Neural crest cell (in vitro differentiated cells): Measurements from ENCODE around the gene SLC5A1. TPM values are rescaled to one million over a fixed set of nuclear protein-coding genes. Genes with fewer than 3 reads are reported as not detected.
"Not testable (repeated sequence)": the region's sequence is repeated elsewhere in the genome, so short reads cannot be mapped to it uniquely, and the experiment has no call there.

ENCODE experiments used
- DNase-seq: peaks from one replicate; pipeline ENCODE4 v3.0.0; 2021; ENCODE audit warnings: low read depth, mixed read lengths, low spot score
- H3K27ac Mint-ChIP-seq: one replicate; pipeline ENCODE4 v1.8.0; 2021; ENCODE audit warnings: mild to moderate bottlenecking, mixed read lengths; ENCODE audit not compliant: unreplicated experiment
- H3K27me3 Mint-ChIP-seq: 2 replicates; pipeline ENCODE4 v1.8.0; 2021; ENCODE audit warnings: low read depth, mild to moderate bottlenecking, mixed read lengths
- H3K36me3 Mint-ChIP-seq: 2 replicates; pipeline ENCODE4 v1.8.0; 2021; ENCODE audit warnings: low read depth, mild to moderate bottlenecking, mixed read lengths
- H3K4me1 Mint-ChIP-seq: 2 replicates; pipeline ENCODE4 v1.8.0; 2021; ENCODE audit warnings: mixed read lengths
- H3K4me3 Mint-ChIP-seq: one replicate; pipeline ENCODE4 v1.8.0; 2021; ENCODE audit warnings: mild to moderate bottlenecking, mixed read lengths
- H3K9me3 Mint-ChIP-seq: 2 replicates; pipeline ENCODE4 v1.8.0; 2021; ENCODE audit warnings: mixed read lengths
- total RNA-seq: library from RNA; stranded (reverse); gene quantifications from 2 replicates; pipeline ENCODE4 v1.2.1, GENCODE V29; 2021
- TF ChIP-seq, protein P1 (sequence below): fragments of 200-600 bp; sonication (generic); conservative IDR thresholded peaks from 2 replicates; pipeline ENCODE4 v1.5.0; 2021; ENCODE audit warnings: antibody characterized with exemption, mild to moderate bottlenecking

SLC5A1 gene
- total RNA-seq, 1 donor from 2014 or later, result not detected

DNA sequence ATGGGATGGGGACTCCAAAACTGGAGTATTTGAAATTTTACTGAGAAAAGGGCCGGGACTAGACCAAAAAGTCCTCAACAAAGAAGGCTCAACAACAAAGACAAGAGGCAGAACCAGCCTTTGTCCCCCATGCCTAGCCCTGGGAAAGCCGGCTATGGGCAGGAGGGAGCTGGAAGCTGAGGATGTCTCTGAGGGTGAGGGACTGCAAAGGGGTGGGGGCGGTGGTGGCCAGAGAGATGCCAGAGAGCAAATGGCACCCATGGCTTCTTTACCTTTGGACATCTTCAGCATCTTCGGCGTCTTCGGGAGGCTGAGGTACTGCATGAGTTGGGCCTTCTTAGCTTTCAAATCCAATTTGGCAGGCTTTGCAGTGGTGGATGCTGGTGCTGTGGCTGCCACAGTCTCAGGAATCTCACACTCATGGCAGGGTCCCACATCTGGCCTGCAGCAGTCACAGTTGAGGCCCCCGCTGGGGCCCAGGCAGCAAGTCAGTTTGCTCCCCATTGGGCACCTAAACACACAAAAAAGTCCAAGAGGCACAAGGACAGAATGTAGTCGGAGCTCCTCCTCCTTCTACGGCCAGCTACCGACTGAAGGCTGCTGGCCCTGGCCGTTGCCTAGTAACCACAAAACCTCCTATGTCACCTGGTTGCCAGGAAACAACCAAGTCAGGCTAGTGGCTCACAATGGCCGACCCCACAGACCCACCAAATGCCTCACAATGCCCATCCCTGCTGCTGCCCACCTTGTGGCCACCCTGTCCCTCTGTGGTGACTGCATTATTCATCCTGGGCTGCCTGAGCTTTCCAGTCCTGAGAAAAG is 115.9 kb downstream of the SLC5A1 start, which contains the start of gene C22orf42:
C22orf42 (minus strand) TSS at position 592 of the 822 bp plus-strand sequence; CDS start at position 504, 88 bp downstream.
- Mint-ChIP-seq H3K27ac (no peak within 1 kb of the TSS), H3K36me3 (no peaks in the 10 kb centered on the region), H3K4me1 (peaks cover 5% of the 10 kb centered on the region), H3K4me3 (no peak within 1 kb of the TSS), H3K9me3 (no peaks in the 10 kb centered on the region), H3K27me3 (peaks cover 31% of the 10 kb centered on the region)
- DNase-seq, result no peak
- TF ChIP-seq, protein P1, sequence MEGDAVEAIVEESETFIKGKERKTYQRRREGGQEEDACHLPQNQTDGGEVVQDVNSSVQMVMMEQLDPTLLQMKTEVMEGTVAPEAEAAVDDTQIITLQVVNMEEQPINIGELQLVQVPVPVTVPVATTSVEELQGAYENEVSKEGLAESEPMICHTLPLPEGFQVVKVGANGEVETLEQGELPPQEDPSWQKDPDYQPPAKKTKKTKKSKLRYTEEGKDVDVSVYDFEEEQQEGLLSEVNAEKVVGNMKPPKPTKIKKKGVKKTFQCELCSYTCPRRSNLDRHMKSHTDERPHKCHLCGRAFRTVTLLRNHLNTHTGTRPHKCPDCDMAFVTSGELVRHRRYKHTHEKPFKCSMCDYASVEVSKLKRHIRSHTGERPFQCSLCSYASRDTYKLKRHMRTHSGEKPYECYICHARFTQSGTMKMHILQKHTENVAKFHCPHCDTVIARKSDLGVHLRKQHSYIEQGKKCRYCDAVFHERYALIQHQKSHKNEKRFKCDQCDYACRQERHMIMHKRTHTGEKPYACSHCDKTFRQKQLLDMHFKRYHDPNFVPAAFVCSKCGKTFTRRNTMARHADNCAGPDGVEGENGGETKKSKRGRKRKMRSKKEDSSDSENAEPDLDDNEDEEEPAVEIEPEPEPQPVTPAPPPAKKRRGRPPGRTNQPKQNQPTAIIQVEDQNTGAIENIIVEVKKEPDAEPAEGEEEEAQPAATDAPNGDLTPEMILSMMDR, result no peak

DNA sequence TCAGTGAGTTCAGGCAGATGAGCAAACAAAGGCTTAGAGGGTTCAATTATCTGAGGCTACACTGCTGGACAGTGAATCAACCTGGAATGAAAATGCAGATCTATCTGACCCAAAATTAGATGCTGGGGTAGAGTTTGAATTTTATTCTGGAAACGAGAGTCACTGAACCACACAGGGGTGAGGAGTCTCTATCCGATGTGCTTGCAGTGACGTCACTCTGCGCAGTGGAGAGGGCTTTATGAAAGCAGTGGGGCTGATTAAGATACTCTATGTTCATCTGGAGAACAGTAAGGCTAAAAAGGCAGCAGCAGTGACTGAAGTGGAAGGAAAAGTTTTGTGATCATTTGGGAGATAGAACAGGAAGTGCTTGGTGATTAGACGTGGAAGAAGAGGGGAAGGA is 117.3 kb downstream of the SLC5A1 start:
- not testable (repeated sequence) for H3K4me1 Mint-ChIP-seq, H3K4me3 Mint-ChIP-seq, H3K9me3 Mint-ChIP-seq, DNase-seq, H3K27ac Mint-ChIP-seq, H3K36me3 Mint-ChIP-seq
- peaks cover 28% of the 10 kb centered on the region for H3K27me3 Mint-ChIP-seq

Other genes starting within 250 kb of the SLC5A1 start
- gene YWHAH, start 98.7 kb upstream of the SLC5A1 start, total RNA-seq, result 154 and 162 TPM in 2 replicates
- not detected in 2 replicates for gene C22orf42, start 116.0 kb downstream of the SLC5A1 start, total RNA-seq
- 0.21 TPM in 1 of 2 replicates, not detected in the other for gene RFPL2, start 161.8 kb downstream of the SLC5A1 start, total RNA-seq
- 0.14 and 0.23 TPM in 2 replicates for gene SLC5A4, start 212.1 kb downstream of the SLC5A1 start, total RNA-seq